Measurements from ENCODE around the gene PRAC1. TPM values are rescaled to one million over a fixed set of nuclear protein-coding genes. Genes with fewer than 3 reads are reported as not detected.

PRAC1 gene
- total and polyA plus RNA-seq, 11 donors, result not detected

DNA sequence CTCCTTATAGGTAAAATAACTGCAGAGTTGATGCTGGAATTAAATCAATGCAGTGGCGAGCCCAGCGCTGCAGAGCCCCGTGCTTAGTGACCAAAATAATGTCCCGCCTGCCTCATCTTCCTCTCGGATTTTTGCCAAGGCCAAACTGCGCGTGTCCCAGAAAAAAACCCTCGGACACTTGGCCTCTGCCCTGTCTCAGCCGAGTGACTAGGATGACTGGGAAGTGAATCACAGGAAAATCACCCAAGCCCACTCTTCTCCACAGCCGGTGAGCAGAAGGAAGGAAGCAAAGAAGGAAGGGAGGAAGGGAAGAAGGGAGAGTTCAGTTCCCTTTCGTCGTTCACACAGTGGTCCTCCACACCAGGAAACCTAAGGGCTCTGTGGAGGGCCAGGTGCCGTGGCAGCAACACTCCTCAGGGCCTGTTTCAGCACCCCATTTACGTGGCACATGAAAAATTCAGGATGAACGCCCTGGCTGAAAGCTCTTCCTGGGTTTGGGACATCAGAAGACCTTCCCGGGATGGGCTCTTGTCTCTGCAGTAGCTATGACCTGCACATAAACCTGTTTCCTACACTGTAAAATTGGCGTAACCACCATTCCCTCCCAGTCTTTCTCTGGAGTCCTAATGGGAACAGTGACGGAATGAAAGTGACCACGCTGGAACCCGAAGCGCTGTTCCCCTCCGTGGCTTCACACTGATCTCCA lies 31.6 kb upstream of the PRAC1 start:
- H3K27me3 ChIP-seq, result peaks cover 61 to 100% (median 97%) of the 10 kb centered on the region in 9 donors

DNA sequence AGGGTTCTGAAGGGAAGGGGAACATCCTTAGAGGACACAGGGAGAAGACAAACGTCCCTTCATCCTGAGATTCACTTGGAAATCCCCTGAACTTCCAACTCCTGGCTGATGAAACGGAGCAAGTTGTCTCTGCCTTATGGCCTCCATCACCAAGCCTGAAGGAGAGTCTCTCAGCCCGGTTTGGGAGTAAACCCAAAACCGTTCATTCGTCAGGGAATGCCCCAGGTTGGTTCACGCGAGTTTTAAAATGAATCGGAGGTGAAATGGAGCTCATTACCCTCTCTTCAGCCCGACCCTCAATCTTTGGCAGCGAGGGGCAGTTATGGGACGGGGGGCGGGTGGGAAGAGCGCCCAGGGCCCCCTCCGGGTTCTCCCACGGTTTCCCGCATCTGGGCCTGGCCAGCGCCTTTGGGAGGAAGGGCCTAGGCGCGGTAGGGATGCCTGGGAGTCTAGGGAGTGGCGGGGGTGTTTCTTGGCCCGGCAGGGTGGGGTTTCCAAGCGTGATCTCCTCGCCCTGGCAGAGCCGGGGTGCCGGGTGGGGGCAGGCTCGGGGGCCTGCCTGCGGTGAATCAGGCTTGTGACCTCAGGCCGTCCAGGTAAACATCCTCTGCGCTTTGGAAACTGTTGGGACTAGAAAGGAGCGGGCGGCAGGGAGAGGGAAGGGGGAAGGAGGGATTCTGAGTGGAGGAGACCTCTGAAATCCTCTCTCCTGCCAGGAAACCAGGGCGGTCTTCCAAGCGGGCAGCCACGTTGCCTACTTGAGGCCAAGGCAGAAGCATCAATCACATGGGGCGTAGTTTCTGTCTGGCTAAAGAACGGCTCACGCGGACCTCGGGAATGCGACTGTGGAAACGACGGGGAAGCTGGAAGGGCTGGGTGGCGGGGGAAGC lies 30.3 kb upstream of the PRAC1 start:
- peaks cover 0 to 35% (median 0%) of the 10 kb centered on the region in 12 donors for H3K4me1 ChIP-seq
- H3K9me3 ChIP-seq, result no peaks in the 10 kb centered on the region
- 2 to 5% (median 4%) methylated on average over 33 to 43 of the region's 43 CpGs for WGBS, 4 donors
- no peak overlapping the region for H3K27ac ChIP-seq
- ATAC-seq, result no peak
- intact Hi-C loops (cut with DNase I), result no loop called here
- TF ChIP-seq, protein P1, sequence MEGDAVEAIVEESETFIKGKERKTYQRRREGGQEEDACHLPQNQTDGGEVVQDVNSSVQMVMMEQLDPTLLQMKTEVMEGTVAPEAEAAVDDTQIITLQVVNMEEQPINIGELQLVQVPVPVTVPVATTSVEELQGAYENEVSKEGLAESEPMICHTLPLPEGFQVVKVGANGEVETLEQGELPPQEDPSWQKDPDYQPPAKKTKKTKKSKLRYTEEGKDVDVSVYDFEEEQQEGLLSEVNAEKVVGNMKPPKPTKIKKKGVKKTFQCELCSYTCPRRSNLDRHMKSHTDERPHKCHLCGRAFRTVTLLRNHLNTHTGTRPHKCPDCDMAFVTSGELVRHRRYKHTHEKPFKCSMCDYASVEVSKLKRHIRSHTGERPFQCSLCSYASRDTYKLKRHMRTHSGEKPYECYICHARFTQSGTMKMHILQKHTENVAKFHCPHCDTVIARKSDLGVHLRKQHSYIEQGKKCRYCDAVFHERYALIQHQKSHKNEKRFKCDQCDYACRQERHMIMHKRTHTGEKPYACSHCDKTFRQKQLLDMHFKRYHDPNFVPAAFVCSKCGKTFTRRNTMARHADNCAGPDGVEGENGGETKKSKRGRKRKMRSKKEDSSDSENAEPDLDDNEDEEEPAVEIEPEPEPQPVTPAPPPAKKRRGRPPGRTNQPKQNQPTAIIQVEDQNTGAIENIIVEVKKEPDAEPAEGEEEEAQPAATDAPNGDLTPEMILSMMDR (IDR thresholded peaks at IDR 0.05), result no peak
- TF ChIP-seq POLR2A (IDR thresholded peaks at IDR 0.05), result no peak
- H3K36me3 ChIP-seq, result no peaks in the 10 kb centered on the region
- DNase-seq, result no peak
- H3K4me3 ChIP-seq, result no peak overlapping the region
- peaks cover 64 to 100% (median 100%) of the 10 kb centered on the region in 9 donors for H3K27me3 ChIP-seq

More for the DNA sequence above, 31.6 kb upstream of the PRAC1 start:
- Histone ChIP-seq H3K36me3 (no peaks in the 10 kb centered on the region), H3K9me3 (no peaks in the 10 kb centered on the region), H3K4me1 (peaks cover 0 to 35% (median 0%) of the 10 kb centered on the region in 12 donors), H3K27ac (no peak overlapping the region), H3K4me3 (no peak overlapping the region)
- intact Hi-C loops (cut with DNase I), result no loop called here
- DNase-seq (no peak), ATAC-seq (no peak)
- TF ChIP-seq, protein P1 (IDR thresholded peaks at IDR 0.05), result no peak
- no peak for TF ChIP-seq POLR2A (IDR thresholded peaks at IDR 0.05)
- 7 to 17% (median 9%) methylated on average over 22 of the region's 22 CpGs for WGBS, 4 donors

DNA sequence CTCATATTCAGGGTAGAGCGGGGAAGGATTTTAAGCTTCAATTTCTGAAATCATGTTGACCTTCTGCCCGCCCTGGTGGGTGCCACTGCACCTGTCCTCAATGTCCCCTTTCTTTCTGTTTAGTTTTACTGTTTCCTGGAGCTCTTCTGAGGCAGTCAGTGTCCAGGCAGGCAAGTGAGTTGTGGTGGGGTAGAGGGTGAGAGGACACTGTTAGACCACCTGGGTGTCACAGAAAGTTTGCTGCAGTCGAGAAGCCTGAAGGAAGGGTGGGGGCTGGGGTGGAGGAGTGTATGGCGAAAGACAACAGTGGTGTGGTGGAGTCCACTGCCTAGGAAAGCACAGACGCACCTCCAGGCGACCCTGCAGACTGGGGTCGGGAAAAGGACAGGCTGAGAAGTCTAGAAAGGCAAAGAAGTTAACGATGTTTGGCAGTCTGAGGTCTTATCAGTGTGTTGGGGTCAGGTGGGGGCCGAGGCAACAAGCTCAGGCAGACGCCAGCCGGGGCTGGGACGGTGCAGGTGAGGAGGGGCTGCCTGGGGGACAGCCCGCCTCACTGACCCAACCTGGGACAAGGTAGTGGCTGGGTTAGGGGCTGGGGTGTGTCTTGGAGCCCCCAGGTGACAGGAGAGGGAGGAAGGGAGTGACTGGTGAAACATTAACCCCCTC lies 29.5 kb upstream of the PRAC1 start:
- 5 to 7% (median 5%) methylated on average over 13 of the region's 13 CpGs for WGBS, 4 donors
- no peak overlapping the region for H3K4me3 ChIP-seq
- peaks cover 0 to 35% (median 0%) of the 10 kb centered on the region in 12 donors for H3K4me1 ChIP-seq
- H3K27ac ChIP-seq, result no peak overlapping the region
- DNase-seq (no peak), ATAC-seq (no peak)
- no peak for TF ChIP-seq POLR2A (IDR thresholded peaks at IDR 0.05)
- TF ChIP-seq, protein P1 (IDR thresholded peaks at IDR 0.05), result no peak
- no peaks in the 10 kb centered on the region for H3K36me3 ChIP-seq
- intact Hi-C loops (cut with DNase I), result no loop called here
- no peaks in the 10 kb centered on the region for H3K9me3 ChIP-seq
- H3K27me3 ChIP-seq, result peaks cover 71 to 100% (median 100%) of the 10 kb centered on the region in 9 donors
